ENCODE measurements around the gene PRKCH. TPM values are rescaled to one million over a fixed set of nuclear protein-coding genes. Genes with fewer than 3 reads are reported as not detected.

Gene PRKCH
- total RNA-seq, 1 experiment from 2014 or later: 5.2 TPM

- H2BK20ac ChIP-seq (ENCODE audit: low read depth, low read length, poor library complexity, severe bottlenecking): no peak overlapping the region
- no peak overlapping the region for H2BK120ac ChIP-seq (ENCODE audit: low read depth, low read length, poor library complexity, severe bottlenecking)
- H2BK12ac ChIP-seq (ENCODE audit: insufficient read length, low read depth, low read length): no peak overlapping the region
- WGBS (ENCODE audit: extremely low coverage, insufficient read length, low lambda C conversion rate): no CpG with 5 or more reads among the region's 1 CpG
- no peak overlapping the region for H3T11ph ChIP-seq (ENCODE audit: low read length)
- no peak overlapping the region for H4K8ac ChIP-seq (replicated peaks; ENCODE audit: insufficient read length, low read depth, low read length)
- H4K20me1 ChIP-seq (ENCODE audit: control insufficient read depth, insufficient read depth, insufficient read length): no peaks in the 10 kb centered on the region
- H3K27me3 Mint-ChIP-seq (ENCODE audit: low read depth): peaks cover 5% of the 10 kb centered on the region
- no peak overlapping the region for H2BK15ac ChIP-seq (ENCODE audit: low read depth, low read length)
- H3K4ac ChIP-seq (ENCODE audit: low read depth, low read length): no peak overlapping the region
- H3K36me3 Mint-ChIP-seq (ENCODE audit: insufficient read depth in 1 of 3, low read depth in 3 of 3): peaks cover 23 to 37% (median 32%) of the 10 kb centered on the region in 3 experiments
- peaks cover 9% of the 10 kb centered on the region for H3K9me3 ChIP-seq (ENCODE audit: control insufficient read depth, low read depth, low read length)
- peaks cover 3 to 6% of the 10 kb centered on the region in 2 experiments; a peak in 3 of 4 replicates for H3K4me1 Mint-ChIP-seq
- no peak overlapping the region for H4K5ac ChIP-seq (ENCODE audit: insufficient read length, low read depth, low read length)
- H3K9me3 Mint-ChIP-seq: peaks cover 35 to 40% of the 10 kb centered on the region in 2 experiments
- H3K9ac ChIP-seq (ENCODE audit: extremely low read depth, insufficient read length, low read length): no peak overlapping the region
- no peaks in the 10 kb centered on the region for H3K79me2 ChIP-seq (ENCODE audit: insufficient read depth, low read length)
- no peak for DNase-seq
- H3K56ac ChIP-seq (ENCODE audit: insufficient read length, low read depth, low read length): no peak overlapping the region
- H3K23me2 ChIP-seq (ENCODE audit: insufficient read length, low read depth, low read length, poor library complexity, severe bottlenecking): no peaks in the 10 kb centered on the region
- no peaks in the 10 kb centered on the region for H3K27me3 ChIP-seq (ENCODE audit: insufficient read depth, low read length)
- no peak overlapping the region for H3K27ac Mint-ChIP-seq
- no peak overlapping the region for H2AFZ ChIP-seq (ENCODE audit: low read length)
- H4K91ac ChIP-seq (ENCODE audit: insufficient read length, low read depth, low read length): no peak overlapping the region
- H2AK5ac ChIP-seq (ENCODE audit: insufficient read length, low read length): no peak overlapping the region
- H3K4me1 ChIP-seq (ENCODE audit: insufficient read depth, low read length): no peaks in the 10 kb centered on the region
- H3K14ac ChIP-seq (ENCODE audit: insufficient read depth, low read length): no peak overlapping the region
- no peak overlapping the region for H3K4me2 ChIP-seq (ENCODE audit: insufficient read depth, insufficient read length, low read length)
- TF ChIP-seq CTCF (conservative IDR thresholded peaks at IDR 0.05): no peak
- no peak overlapping the region for H3K27ac ChIP-seq (ENCODE audit: insufficient read length, low read depth, low read length)
- H3K4me3 Mint-ChIP-seq: no peak overlapping the region
- no peak overlapping the region for H3K23ac ChIP-seq (ENCODE audit: insufficient read length, low read depth, low read length)
- H3K18ac ChIP-seq (ENCODE audit: insufficient read length, low read depth, low read length): no peak overlapping the region
- no peak overlapping the region for H2BK5ac ChIP-seq (ENCODE audit: insufficient read length, low read length)
- no peaks in the 10 kb centered on the region for H3K79me1 ChIP-seq (ENCODE audit: insufficient read depth, low read depth, low read length, poor library complexity, severe bottlenecking)
These were observed 54.9 kb downstream of the PRKCH start for GRCh38 chr14:61376314-61376713.
